CD14-positive monocyte (primary cell): ENCODE data around the gene VASH1. TPM values are rescaled to one million over a fixed set of nuclear protein-coding genes. Genes with fewer than 3 reads are reported as not detected.

Source experiments
- DNase-seq, 3 donors: peaks; one replicate each; pipeline ENCODE4 v3.0.0-alpha.2; 2011 to 2022
- H2AFZ ChIP-seq: 2 replicates; pipeline ENCODE4 v1.6.0; 2012; ENCODE audit warnings: mild to moderate bottlenecking, low read depth, low read length, inconsistent platforms; ENCODE audit not compliant: insufficient read depth, poor library complexity, severe bottlenecking
- H3K27ac ChIP-seq, 2 donors: 1 replicate in 1 of 2; 2 replicates in 1 of 2; pipeline ENCODE4 v1.5.1; 2012 to 2013; ENCODE audit warnings: low read length in 2 of 2, control low read depth in 1 of 2, inconsistent platforms in 1 of 2, low read depth in 1 of 2, mild to moderate bottlenecking in 1 of 2
- H3K27me3 ChIP-seq, 2 donors: one replicate each; pipeline versions ENCODE4 v1.6.0 to v1.6.1; 2011 to 2013; ENCODE audit warnings: low read length in 2 of 2; ENCODE audit not compliant: control insufficient read depth in 2 of 2, insufficient read depth in 2 of 2
- H3K36me3 ChIP-seq, 2 donors: replicated peaks in 1 of 2; 1 replicate in 1 of 2; 2 replicates in 1 of 2; pipeline versions ENCODE4 v1.5.1 to v1.6.1; 2012 to 2013; ENCODE audit warnings: low read length in 2 of 2, control low read depth in 1 of 2, inconsistent platforms in 1 of 2, mild to moderate bottlenecking in 1 of 2; ENCODE audit not compliant: insufficient read depth in 2 of 2, control insufficient read depth in 1 of 2
- H3K4me1 ChIP-seq, 2 donors: 1 replicate in 1 of 2; 2 replicates in 1 of 2; pipeline versions ENCODE4 v1.5.1 to v1.6.1; 2012 to 2013; ENCODE audit warnings: low read length in 2 of 2, control low read depth in 1 of 2, inconsistent platforms in 1 of 2, mild to moderate bottlenecking in 1 of 2, moderate library complexity in 1 of 2; ENCODE audit not compliant: insufficient read depth in 2 of 2, control insufficient read depth in 1 of 2
- H3K4me2 ChIP-seq: replicated peaks from 2 replicates; pipeline ENCODE3; 2012; ENCODE audit warnings: low read length, moderate library complexity, mild to moderate bottlenecking; ENCODE audit not compliant: poor library complexity, severe bottlenecking; ENCODE audit errors: extremely low read depth
- H3K4me3 ChIP-seq, 3 experiments: fragments of 200-600 bp in 1 of 3; sonication (generic) in 1 of 3; replicated peaks in 1 of 3; 1 replicate in 2 of 3; 2 replicates in 1 of 3; pipeline ENCODE4 v1.5.1; 2011 to 2013; ENCODE audit warnings: low read length in 3 of 3, mild to moderate bottlenecking in 3 of 3, control low read depth in 2 of 3, low read depth in 2 of 3, inconsistent platforms in 1 of 3, moderate library complexity in 1 of 3
- H3K79me2 ChIP-seq: 2 replicates; pipeline ENCODE4 v1.6.0; 2012; ENCODE audit warnings: mild to moderate bottlenecking, control low read depth, inconsistent platforms, low read length, moderate library complexity; ENCODE audit not compliant: insufficient read depth
- H3K9ac ChIP-seq: 2 replicates; pipeline ENCODE4 v1.6.0; 2017; ENCODE audit warnings: low read length, mild to moderate bottlenecking; ENCODE audit not compliant: insufficient read depth, poor library complexity, severe bottlenecking
- H3K9me3 ChIP-seq, 2 donors: replicated peaks in 1 of 2; 1 replicate in 1 of 2; 2 replicates in 1 of 2; pipeline versions ENCODE4 v1.5.1 to v1.6.1; 2012 to 2013; ENCODE audit warnings: low read length in 2 of 2, control low read depth in 1 of 2; ENCODE audit not compliant: control insufficient read depth in 1 of 2, insufficient read depth in 1 of 2
- H4K20me1 ChIP-seq: 2 replicates; pipeline ENCODE4 v1.6.0; 2012; ENCODE audit warnings: mild to moderate bottlenecking, low read length, control low read depth, moderate library complexity; ENCODE audit not compliant: insufficient read depth
- H3K27ac Mint-ChIP-seq, 7 donors: one replicate each; pipeline ENCODE4 v1.8.0; 2020; ENCODE audit warnings: mild to moderate bottlenecking in 7 of 7, mixed read lengths in 7 of 7, moderate library complexity in 6 of 7, inconsistent platforms in 2 of 7
- H3K27me3 Mint-ChIP-seq, 3 donors: one replicate each; pipeline ENCODE4 v1.8.0; 2021 to 2022; ENCODE audit warnings: low read depth in 3 of 3, mild to moderate bottlenecking in 3 of 3, mixed read lengths in 3 of 3, moderate library complexity in 3 of 3, inconsistent platforms in 1 of 3
- H3K36me3 Mint-ChIP-seq, 2 donors: one replicate each; pipeline ENCODE4 v1.8.0; 2020; ENCODE audit warnings: mixed read lengths in 2 of 2, inconsistent platforms in 1 of 2, mild to moderate bottlenecking in 1 of 2
- H3K4me1 Mint-ChIP-seq: one replicate; pipeline ENCODE4 v1.8.0; 2020; ENCODE audit warnings: mild to moderate bottlenecking, mixed read lengths
- H3K4me3 Mint-ChIP-seq, 2 donors: one replicate each; pipeline ENCODE4 v1.8.0; 2020; ENCODE audit warnings: mild to moderate bottlenecking in 2 of 2, mixed read lengths in 2 of 2, moderate library complexity in 1 of 2
- H3K9me3 Mint-ChIP-seq, 7 donors: one replicate each; pipeline ENCODE4 v1.8.0; 2020 to 2022; ENCODE audit warnings: mixed read lengths in 7 of 7, mild to moderate bottlenecking in 6 of 7, moderate library complexity in 6 of 7, inconsistent platforms in 2 of 7
- WGBS: methylation state at CpG from one replicate; pipeline ENCODE4 v1.1.5; 2013; ENCODE audit warnings: missing lambda C conversion rate; ENCODE audit not compliant: insufficient coverage; 5-methylcytosine and 5-hydroxymethylcytosine counted together
- intact Hi-C, 2 donors: fragments of 100-400 bp; cut with micrococcal nuclease; formaldehyde crosslinking; loops; one replicate each; pipeline versions ENCODE4 v1.15.0 to v1.15.1; 2023
- polyA plus RNA-seq, 3 donors: library from polyadenylated mRNA; depleted of rRNA in 1 of 3; unstranded in 2 of 3; stranded (reverse) in 1 of 3; fragments of 300-500 nt in 2 of 3; fragments of >200 nt in 1 of 3; fragmentation: Illumina TruSeq in 2 of 3; gene quantifications; 1 replicate in 2 of 3; 2 replicates in 1 of 3; pipeline ENCODE4 v1.2.3, GENCODE V29; 2012 to 2021
- TF ChIP-seq, protein P1 (sequence below): fragments of 200-600 bp; IDR thresholded peaks from one replicate; pipeline ENCODE4 v1.8.0; 2022; ENCODE audit warnings: antibody characterized with exemption, mild to moderate bottlenecking

Gene VASH1
- polyA plus RNA-seq, 3 donors, result 2.5 to 10.5 (median 3.3) TPM

DNA sequence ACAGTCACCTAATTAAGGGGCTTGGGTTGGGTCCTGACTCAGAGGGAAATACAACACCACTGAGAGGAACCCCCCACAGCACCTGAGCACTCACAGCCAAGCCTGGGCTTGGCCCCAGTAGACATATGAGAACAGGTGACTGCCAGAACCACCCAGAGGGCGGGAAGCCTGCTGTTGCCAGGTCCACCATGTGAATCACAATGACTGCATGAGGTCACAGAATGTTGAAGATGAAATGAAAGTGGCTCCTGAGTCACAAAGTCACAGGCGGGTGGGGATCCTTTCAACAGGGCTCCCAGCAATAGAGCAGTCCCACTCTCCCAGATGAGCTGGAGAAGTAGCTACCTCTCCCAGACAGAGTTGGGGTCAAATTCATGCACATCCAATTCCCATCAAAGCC, 64.9 kb downstream of the VASH1 start, which contains the start of gene LRRC74A:
TSS of gene LRRC74A (plus strand) at position 287 of the 400 bp plus-strand sequence. CDS start 290 bp downstream, outside the sequence.
- Histone ChIP-seq H3K4me3 (no peak within 1 kb of the TSS), H3K27ac (no peak within 1 kb of the TSS), H3K4me2 (no peak within 1 kb of the TSS), H3K36me3 (no peaks in the 10 kb centered on the region), H3K9me3 (no peaks in the 10 kb centered on the region), H3K27me3 (no peaks in the 10 kb centered on the region), H3K9ac (no peak within 1 kb of the TSS), H3K79me2 (no peaks in the 10 kb centered on the region), H4K20me1 (no peaks in the 10 kb centered on the region), H2AFZ (no peak within 1 kb of the TSS), H3K4me1 (peaks cover 0 to 5% of the 10 kb centered on the region in 2 donors)
- peaks cover 0 to 2% (median 0%) of the 10 kb centered on the region in 7 donors for H3K9me3 Mint-ChIP-seq
- intact Hi-C loops, result no loop called here
- no CpG with 5 or more reads among the region's 2 CpGs for WGBS
- peak within 1 kb of the TSS in 1 of 2 donors; percentile 12 for H3K4me3 Mint-ChIP-seq
- peak in 1 of 3 donors; percentile 41 for DNase-seq
- TF ChIP-seq, protein P1, sequence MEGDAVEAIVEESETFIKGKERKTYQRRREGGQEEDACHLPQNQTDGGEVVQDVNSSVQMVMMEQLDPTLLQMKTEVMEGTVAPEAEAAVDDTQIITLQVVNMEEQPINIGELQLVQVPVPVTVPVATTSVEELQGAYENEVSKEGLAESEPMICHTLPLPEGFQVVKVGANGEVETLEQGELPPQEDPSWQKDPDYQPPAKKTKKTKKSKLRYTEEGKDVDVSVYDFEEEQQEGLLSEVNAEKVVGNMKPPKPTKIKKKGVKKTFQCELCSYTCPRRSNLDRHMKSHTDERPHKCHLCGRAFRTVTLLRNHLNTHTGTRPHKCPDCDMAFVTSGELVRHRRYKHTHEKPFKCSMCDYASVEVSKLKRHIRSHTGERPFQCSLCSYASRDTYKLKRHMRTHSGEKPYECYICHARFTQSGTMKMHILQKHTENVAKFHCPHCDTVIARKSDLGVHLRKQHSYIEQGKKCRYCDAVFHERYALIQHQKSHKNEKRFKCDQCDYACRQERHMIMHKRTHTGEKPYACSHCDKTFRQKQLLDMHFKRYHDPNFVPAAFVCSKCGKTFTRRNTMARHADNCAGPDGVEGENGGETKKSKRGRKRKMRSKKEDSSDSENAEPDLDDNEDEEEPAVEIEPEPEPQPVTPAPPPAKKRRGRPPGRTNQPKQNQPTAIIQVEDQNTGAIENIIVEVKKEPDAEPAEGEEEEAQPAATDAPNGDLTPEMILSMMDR, result no peak
- H3K4me1 Mint-ChIP-seq, result peaks cover 22% of the 10 kb centered on the region
- H3K27me3 Mint-ChIP-seq, result peaks cover 0 to 4% (median 2%) of the 10 kb centered on the region in 3 donors
- H3K27ac Mint-ChIP-seq, result peak within 1 kb of the TSS in 2 of 7 donors; percentile 41 to 64
- peaks cover 8 to 20% of the 10 kb centered on the region in 2 donors for H3K36me3 Mint-ChIP-seq

DNA sequence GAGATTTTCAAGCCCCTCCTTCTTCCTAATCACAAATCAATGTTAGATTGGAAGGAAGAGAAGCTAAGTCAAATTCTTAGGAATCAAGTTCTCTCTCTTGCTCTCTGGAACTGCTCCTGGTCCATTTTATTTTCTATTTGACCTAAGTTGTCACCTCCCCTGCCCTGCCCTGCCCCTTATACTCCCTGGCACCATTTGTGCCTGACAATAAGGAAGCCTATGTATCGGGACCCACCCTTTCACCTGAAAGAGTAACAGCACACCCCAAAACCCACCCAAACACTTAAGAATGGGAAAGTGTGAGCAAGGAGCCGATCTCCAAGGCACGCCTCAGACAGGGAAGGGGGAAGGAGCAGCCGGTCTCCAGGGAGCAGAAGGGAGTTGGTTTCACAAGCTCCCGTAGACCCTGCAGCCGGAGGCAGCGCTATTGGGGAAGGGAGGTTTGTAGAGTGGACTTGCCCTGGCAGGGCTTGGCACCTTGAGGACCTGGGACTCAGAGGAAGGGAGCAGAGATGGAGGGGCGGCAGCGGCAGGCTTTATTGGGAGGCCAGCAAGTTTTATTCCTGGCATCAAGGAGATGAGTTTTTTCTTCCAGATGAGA, 66.5 kb downstream of the VASH1 start:
- WGBS, result 95% methylated on average over 8 of the region's 9 CpGs
- no peaks in the 10 kb centered on the region for H4K20me1 ChIP-seq
- no peak for DNase-seq
- Mint-ChIP-seq H3K4me3 (no peak overlapping the region), H3K4me1 (peaks cover 33% of the 10 kb centered on the region), H3K27me3 (peaks cover 0 to 2% (median 2%) of the 10 kb centered on the region in 3 donors), H3K9me3 (peaks cover 0 to 4% (median 0%) of the 10 kb centered on the region in 7 donors), H3K36me3 (peaks cover 11 to 25% of the 10 kb centered on the region in 2 donors), H3K27ac (peak overlapping the region in 3 of 7 donors; percentile 36 to 66 (median 63))
- H3K27ac ChIP-seq, result no peak overlapping the region
- H3K27me3 ChIP-seq, result no peaks in the 10 kb centered on the region
- TF ChIP-seq, protein P1, result no peak
- no peaks in the 10 kb centered on the region for H3K36me3 ChIP-seq
- H3K4me1 ChIP-seq, result peaks cover 8 to 14% of the 10 kb centered on the region in 2 donors
- no peaks in the 10 kb centered on the region for H3K79me2 ChIP-seq
- intact Hi-C loops, result no loop called here
- no peak overlapping the region for H2AFZ ChIP-seq
- H3K9me3 ChIP-seq, result no peaks in the 10 kb centered on the region
- H3K4me2 ChIP-seq, result no peak overlapping the region
- no peak overlapping the region for H3K4me3 ChIP-seq
- H3K9ac ChIP-seq, result no peak overlapping the region
